HL-60 (cell line): Measurements from ENCODE around the gene AK1.

Source experiments
- DNase-seq, 2 experiments: peaks; one replicate each; pipeline ENCODE4 v3.0.0-alpha.2; 2010 to 2020; ENCODE audit warnings: low read depth in 1 of 2, low spot score in 1 of 2
- H3K27ac ChIP-seq: fragments of 250-450 bp; sonication (Bioruptor Pico); replicated peaks from 2 replicates; pipeline ENCODE4 v1.5.1; 2020; ENCODE audit warnings: mild to moderate bottlenecking, moderate library complexity
- H3K27me3 ChIP-seq: fragments of 250-450 bp; sonication (Bioruptor Pico); 2 replicates; pipeline ENCODE4 v1.5.1; 2021; ENCODE audit warnings: mild to moderate bottlenecking, moderate library complexity; ENCODE audit not compliant: insufficient read depth, poor library complexity, severe bottlenecking
- H3K4me3 ChIP-seq: replicated peaks from 2 replicates; pipeline ENCODE4 v1.5.1; 2011; ENCODE audit warnings: mild to moderate bottlenecking, control low read depth, low read length; ENCODE audit not compliant: insufficient read depth
- GABPA ChIP-seq: IDR thresholded peaks from 2 replicates; pipeline ENCODE4 v1.6.1; 2012; ENCODE audit warnings: low read depth
- POLR2AphosphoS5 ChIP-seq: IDR thresholded peaks from 2 replicates; pipeline ENCODE4 v1.6.1; 2012; ENCODE audit warnings: low read depth
- SPI1 ChIP-seq: IDR thresholded peaks from 2 replicates; pipeline ENCODE4 v1.6.1; 2012; ENCODE audit warnings: low read depth, mild to moderate bottlenecking, borderline replicate concordance
- TF ChIP-seq, protein P1 (sequence below): IDR thresholded peaks from one replicate; pipeline ENCODE4 v1.5.1; 2011; ENCODE audit warnings: low read length, control low read depth, inconsistent platforms; ENCODE audit not compliant: insufficient read depth
- TF ChIP-seq, protein P2 (sequence below): IDR thresholded peaks from 2 replicates; pipeline ENCODE4 v1.6.1; 2012; ENCODE audit warnings: low read depth; ENCODE audit not compliant: insufficient replicate concordance

The AK1 gene

DNA sequence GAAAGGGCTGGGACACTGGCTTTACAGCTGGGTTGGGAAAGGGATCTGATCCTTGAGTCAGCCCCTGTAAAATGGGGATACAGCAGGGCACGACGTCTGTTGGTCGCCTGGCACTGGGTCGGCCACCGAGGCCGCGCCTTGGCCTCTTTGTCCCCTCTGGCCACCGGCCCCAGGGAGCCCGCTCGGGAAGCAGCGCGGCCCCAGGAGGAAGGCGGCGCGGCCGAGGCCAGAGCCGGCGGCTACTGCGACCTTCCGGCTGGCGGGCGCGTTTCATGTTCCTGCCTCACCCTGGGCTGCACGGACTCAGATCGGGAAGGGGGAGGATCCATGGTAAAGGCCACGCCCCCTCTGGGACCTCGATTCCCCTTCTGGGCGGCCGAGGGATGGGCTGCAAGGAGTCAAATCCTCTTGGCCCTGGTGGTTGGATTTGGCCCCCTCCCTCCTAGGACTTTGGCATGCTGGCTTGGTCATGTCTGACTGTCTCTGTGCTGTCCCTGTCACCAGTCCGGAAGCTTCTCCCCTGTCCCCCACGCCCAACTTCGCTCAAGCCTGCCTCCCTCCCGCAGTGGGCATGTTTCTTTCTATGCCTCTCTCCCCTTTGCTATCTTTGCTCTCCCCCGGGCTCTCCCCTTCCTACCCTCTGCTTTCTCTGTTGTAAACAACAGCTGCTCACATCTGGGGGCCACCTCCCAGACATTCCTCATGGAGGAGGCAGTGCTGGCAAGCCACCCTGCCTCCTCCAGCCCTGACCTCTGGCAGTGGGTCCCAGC is 49.0 kb downstream of the AK1 start:
- DNase-seq: no peak
- H3K27me3 ChIP-seq: no peaks in the 10 kb centered on the region
- TF ChIP-seq SPI1 (no peak), GABPA (no peak), POLR2AphosphoS5 (no peak)
- TF ChIP-seq, protein P1, sequence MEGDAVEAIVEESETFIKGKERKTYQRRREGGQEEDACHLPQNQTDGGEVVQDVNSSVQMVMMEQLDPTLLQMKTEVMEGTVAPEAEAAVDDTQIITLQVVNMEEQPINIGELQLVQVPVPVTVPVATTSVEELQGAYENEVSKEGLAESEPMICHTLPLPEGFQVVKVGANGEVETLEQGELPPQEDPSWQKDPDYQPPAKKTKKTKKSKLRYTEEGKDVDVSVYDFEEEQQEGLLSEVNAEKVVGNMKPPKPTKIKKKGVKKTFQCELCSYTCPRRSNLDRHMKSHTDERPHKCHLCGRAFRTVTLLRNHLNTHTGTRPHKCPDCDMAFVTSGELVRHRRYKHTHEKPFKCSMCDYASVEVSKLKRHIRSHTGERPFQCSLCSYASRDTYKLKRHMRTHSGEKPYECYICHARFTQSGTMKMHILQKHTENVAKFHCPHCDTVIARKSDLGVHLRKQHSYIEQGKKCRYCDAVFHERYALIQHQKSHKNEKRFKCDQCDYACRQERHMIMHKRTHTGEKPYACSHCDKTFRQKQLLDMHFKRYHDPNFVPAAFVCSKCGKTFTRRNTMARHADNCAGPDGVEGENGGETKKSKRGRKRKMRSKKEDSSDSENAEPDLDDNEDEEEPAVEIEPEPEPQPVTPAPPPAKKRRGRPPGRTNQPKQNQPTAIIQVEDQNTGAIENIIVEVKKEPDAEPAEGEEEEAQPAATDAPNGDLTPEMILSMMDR: no peak
- TF ChIP-seq, protein P2, sequence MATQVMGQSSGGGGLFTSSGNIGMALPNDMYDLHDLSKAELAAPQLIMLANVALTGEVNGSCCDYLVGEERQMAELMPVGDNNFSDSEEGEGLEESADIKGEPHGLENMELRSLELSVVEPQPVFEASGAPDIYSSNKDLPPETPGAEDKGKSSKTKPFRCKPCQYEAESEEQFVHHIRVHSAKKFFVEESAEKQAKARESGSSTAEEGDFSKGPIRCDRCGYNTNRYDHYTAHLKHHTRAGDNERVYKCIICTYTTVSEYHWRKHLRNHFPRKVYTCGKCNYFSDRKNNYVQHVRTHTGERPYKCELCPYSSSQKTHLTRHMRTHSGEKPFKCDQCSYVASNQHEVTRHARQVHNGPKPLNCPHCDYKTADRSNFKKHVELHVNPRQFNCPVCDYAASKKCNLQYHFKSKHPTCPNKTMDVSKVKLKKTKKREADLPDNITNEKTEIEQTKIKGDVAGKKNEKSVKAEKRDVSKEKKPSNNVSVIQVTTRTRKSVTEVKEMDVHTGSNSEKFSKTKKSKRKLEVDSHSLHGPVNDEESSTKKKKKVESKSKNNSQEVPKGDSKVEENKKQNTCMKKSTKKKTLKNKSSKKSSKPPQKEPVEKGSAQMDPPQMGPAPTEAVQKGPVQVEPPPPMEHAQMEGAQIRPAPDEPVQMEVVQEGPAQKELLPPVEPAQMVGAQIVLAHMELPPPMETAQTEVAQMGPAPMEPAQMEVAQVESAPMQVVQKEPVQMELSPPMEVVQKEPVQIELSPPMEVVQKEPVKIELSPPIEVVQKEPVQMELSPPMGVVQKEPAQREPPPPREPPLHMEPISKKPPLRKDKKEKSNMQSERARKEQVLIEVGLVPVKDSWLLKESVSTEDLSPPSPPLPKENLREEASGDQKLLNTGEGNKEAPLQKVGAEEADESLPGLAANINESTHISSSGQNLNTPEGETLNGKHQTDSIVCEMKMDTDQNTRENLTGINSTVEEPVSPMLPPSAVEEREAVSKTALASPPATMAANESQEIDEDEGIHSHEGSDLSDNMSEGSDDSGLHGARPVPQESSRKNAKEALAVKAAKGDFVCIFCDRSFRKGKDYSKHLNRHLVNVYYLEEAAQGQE: no peak
- H3K27ac ChIP-seq: no peak overlapping the region
- no peak overlapping the region for H3K4me3 ChIP-seq

DNA sequence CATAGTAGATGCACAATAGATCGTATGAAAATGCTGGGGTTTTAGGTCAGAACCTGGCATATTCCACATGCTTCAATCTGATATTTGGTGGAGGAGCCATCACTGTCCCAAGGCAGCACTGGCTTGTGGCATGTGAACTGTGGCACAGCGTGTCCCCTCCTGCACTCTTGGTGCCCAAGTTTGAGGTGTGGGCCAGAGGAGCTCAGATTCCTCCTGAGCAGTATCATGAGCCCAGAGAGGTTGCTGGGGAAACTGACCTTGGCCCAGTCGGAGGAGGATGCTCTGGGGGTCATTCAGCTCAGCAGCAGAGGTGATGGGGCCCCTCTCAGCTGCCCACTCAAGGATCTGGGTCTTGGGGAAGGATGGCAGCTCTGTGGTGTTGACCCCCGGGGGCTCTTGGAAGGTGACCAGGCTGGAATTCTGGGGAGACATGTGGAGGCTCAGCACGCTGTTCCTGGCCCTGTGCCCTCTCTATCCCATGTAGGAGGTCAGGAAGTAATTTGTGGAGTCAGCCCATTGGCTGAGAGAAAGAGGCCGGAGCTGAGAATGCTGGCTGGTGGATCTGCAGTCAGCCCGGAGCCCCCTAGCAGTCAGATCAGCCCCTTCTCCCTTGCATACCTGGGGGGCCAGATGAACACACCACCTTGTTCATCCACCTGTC is 51.1 kb downstream of the AK1 start:
- no peak for DNase-seq
- TF ChIP-seq POLR2AphosphoS5 (no peak), SPI1 (no peak), GABPA (no peak)
- TF ChIP-seq, protein P2: no peak
- TF ChIP-seq, protein P1: no peak
- H3K4me3 ChIP-seq: no peak overlapping the region
- H3K27ac ChIP-seq: no peak overlapping the region
- no peaks in the 10 kb centered on the region for H3K27me3 ChIP-seq

DNA sequence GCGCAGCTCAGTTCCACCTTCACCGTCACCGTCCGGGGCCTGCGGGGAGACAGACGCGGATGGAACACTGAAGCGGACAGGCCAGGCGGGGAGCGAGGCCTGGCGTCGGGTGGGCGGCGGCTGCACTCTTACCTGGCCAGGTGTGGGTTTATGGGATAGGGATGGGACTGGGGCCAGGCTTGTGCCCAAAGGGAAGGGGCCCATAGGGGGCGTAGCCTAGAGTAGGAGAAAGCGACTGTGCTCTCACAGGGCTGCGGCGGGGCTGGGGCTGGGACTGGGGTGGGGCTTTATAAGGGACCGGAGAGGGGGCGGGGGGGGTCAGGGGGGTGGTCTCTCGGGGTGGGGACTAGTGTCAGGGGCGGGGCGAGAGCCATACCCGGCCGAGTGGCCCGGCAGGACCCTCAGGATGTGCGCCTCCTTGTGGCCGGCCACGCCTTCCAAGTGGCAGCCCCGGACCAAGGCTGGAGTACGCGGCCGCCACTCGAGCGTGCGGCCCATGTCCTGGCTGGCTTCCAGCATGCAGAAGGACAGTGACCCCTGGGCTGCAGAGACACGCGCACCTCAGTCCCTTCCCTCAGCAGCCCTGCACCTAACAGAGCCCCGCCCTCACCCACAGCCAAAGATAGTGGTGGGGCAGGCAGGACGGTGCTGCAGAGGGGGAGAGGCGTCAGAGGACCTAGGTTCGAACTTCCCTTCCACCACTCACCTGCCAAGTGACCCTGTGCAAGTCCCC is 52.0 kb downstream of the AK1 start:
- TF ChIP-seq, protein P1: no peak
- no peak for TF ChIP-seq GABPA
- TF ChIP-seq, protein P2: no peak
- no peak for TF ChIP-seq SPI1
- no peak for TF ChIP-seq POLR2AphosphoS5
- H3K27me3 ChIP-seq: no peaks in the 10 kb centered on the region
- H3K27ac ChIP-seq: no peak overlapping the region
- no peak overlapping the region for H3K4me3 ChIP-seq
- DNase-seq: no peak
